ENCODE results near the gene C2orf72.

Gene C2orf72

GRCh38 chr2:231037202-231037730 is at the start of gene C2orf72:
TSS of gene C2orf72 (plus strand) at chr2:231037523. CDS start at chr2:231037566, 43 bp downstream.
- Histone ChIP-seq H3F3A (ENCODE audit: low read depth) (no peaks in the 10 kb centered on the region), H3K9me2 (replicated peaks; ENCODE audit: low read depth, low read length) (no peaks in the 10 kb centered on the region), H3K4me1 (ENCODE audit: insufficient read depth, low read length, poor library complexity, severe bottlenecking) (no peaks in the 10 kb centered on the region), H3K4me3 (ENCODE audit: low read length, poor library complexity, severe bottlenecking) (no peak within 1 kb of the TSS), H3K79me2 (ENCODE audit: insufficient read depth, low read length) (no peaks in the 10 kb centered on the region), H3K9ac (ENCODE audit: low read depth, low read length, poor library complexity, severe bottlenecking) (no peak within 1 kb of the TSS), H3K27me3 (ENCODE audit: insufficient read depth, low read length, poor library complexity, severe bottlenecking) (no peaks in the 10 kb centered on the region), H4K20me1 (ENCODE audit: insufficient read depth, low read length, poor library complexity, severe bottlenecking) (no peaks in the 10 kb centered on the region), H2AFZ (ENCODE audit: low read length) (no peak within 1 kb of the TSS), H3K4me2 (ENCODE audit: low read depth, low read length, poor library complexity, severe bottlenecking) (no peak within 1 kb of the TSS), H3K36me3 (ENCODE audit: insufficient read depth, low read length) (no peaks in the 10 kb centered on the region), H3K9me3 (ENCODE audit: insufficient read depth, low read depth, low read length) (no peaks in the 10 kb centered on the region)
- no peak for TF ChIP-seq EZH2phosphoT487 (IDR thresholded peaks at IDR 0.05; ENCODE audit: borderline replicate concordance)
- TF ChIP-seq, protein P1, sequence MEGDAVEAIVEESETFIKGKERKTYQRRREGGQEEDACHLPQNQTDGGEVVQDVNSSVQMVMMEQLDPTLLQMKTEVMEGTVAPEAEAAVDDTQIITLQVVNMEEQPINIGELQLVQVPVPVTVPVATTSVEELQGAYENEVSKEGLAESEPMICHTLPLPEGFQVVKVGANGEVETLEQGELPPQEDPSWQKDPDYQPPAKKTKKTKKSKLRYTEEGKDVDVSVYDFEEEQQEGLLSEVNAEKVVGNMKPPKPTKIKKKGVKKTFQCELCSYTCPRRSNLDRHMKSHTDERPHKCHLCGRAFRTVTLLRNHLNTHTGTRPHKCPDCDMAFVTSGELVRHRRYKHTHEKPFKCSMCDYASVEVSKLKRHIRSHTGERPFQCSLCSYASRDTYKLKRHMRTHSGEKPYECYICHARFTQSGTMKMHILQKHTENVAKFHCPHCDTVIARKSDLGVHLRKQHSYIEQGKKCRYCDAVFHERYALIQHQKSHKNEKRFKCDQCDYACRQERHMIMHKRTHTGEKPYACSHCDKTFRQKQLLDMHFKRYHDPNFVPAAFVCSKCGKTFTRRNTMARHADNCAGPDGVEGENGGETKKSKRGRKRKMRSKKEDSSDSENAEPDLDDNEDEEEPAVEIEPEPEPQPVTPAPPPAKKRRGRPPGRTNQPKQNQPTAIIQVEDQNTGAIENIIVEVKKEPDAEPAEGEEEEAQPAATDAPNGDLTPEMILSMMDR (conservative IDR thresholded peaks at IDR 0.05; ENCODE audit: low read length), result no peak

GRCh38 chr2:230989731-230990130 is 47.6 kb upstream of the C2orf72 start:
- no peak overlapping the region for H3K4me2 ChIP-seq (ENCODE audit: low read depth, low read length, poor library complexity, severe bottlenecking)
- no peak overlapping the region for H3K4me3 ChIP-seq (ENCODE audit: low read length, poor library complexity, severe bottlenecking)
- H3K9me3 ChIP-seq (ENCODE audit: insufficient read depth, low read depth, low read length), result no peaks in the 10 kb centered on the region
- no peaks in the 10 kb centered on the region for H3K9me2 ChIP-seq (replicated peaks; ENCODE audit: low read depth, low read length)
- no peak for TF ChIP-seq EZH2phosphoT487 (IDR thresholded peaks at IDR 0.05; ENCODE audit: borderline replicate concordance)
- TF ChIP-seq, protein P1 (conservative IDR thresholded peaks at IDR 0.05; ENCODE audit: low read length), result no peak
- H3K27me3 ChIP-seq (ENCODE audit: insufficient read depth, low read length, poor library complexity, severe bottlenecking), result no peaks in the 10 kb centered on the region
- H2AFZ ChIP-seq (ENCODE audit: low read length), result no peak overlapping the region
- H4K20me1 ChIP-seq (ENCODE audit: insufficient read depth, low read length, poor library complexity, severe bottlenecking), result no peaks in the 10 kb centered on the region
- H3K9ac ChIP-seq (ENCODE audit: low read depth, low read length, poor library complexity, severe bottlenecking), result no peak overlapping the region
- H3K79me2 ChIP-seq (ENCODE audit: insufficient read depth, low read length), result no peaks in the 10 kb centered on the region
- no peaks in the 10 kb centered on the region for H3K36me3 ChIP-seq (ENCODE audit: insufficient read depth, low read length)
- H3K4me1 ChIP-seq (ENCODE audit: insufficient read depth, low read length, poor library complexity, severe bottlenecking), result peaks cover 4% of the 10 kb centered on the region
- H3F3A ChIP-seq (ENCODE audit: low read depth), result no peaks in the 10 kb centered on the region

DNA sequence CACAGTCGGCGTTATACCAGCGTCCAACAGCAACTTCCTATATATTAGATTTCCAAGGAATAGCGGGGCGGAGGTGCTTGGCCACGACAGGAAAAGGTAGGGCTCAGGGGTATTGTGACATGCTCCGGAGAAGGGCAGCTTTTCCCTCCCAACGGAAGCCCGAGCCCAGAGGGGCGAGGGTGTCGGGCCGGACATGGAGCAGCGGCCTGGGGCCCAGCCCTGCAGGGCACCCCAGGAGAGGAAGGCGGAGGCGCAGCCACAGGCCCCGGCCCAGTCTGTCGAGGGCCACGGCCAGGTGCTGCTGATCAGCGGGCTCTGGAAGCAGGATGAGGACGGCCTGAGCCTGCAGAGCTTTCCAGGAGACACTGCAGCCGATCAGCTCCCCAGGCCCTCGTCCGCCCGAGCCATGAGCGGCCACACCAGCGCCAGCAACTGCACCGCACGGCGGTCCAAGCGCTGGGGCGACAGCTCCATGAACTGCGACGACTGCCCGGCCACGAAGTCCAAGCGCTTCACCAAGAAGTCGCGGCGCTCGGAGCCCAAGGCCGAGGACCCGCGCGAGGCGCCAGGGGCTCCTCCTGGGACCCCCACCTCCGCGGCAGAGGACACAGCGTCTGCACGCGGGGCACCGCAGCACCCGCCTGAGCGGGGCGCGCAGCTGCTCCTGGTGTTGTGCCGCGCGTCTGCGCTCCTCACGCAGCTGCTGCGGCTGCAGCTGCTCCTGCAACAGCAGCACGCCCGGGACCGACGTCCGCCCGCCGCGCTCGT is 47.0 kb upstream of the C2orf72 start:
- no peaks in the 10 kb centered on the region for H3K27me3 ChIP-seq (ENCODE audit: insufficient read depth, low read length, poor library complexity, severe bottlenecking)
- H3K9me2 ChIP-seq (replicated peaks; ENCODE audit: low read depth, low read length), result no peaks in the 10 kb centered on the region
- no peaks in the 10 kb centered on the region for H4K20me1 ChIP-seq (ENCODE audit: insufficient read depth, low read length, poor library complexity, severe bottlenecking)
- peaks cover 4% of the 10 kb centered on the region for H3K4me1 ChIP-seq (ENCODE audit: insufficient read depth, low read length, poor library complexity, severe bottlenecking)
- H3K36me3 ChIP-seq (ENCODE audit: insufficient read depth, low read length), result no peaks in the 10 kb centered on the region
- H3K9me3 ChIP-seq (ENCODE audit: insufficient read depth, low read depth, low read length), result no peaks in the 10 kb centered on the region
- no peak overlapping the region for H3K4me2 ChIP-seq (ENCODE audit: low read depth, low read length, poor library complexity, severe bottlenecking)
- H3K4me3 ChIP-seq (ENCODE audit: low read length, poor library complexity, severe bottlenecking), result no peak overlapping the region
- TF ChIP-seq, protein P1 (conservative IDR thresholded peaks at IDR 0.05; ENCODE audit: low read length), result no peak
- TF ChIP-seq EZH2phosphoT487 (IDR thresholded peaks at IDR 0.05; ENCODE audit: borderline replicate concordance), result no peak
- H3K79me2 ChIP-seq (ENCODE audit: insufficient read depth, low read length), result no peaks in the 10 kb centered on the region
- H3K9ac ChIP-seq (ENCODE audit: low read depth, low read length, poor library complexity, severe bottlenecking), result no peak overlapping the region
- no peaks in the 10 kb centered on the region for H3F3A ChIP-seq (ENCODE audit: low read depth)
- no peak overlapping the region for H2AFZ ChIP-seq (ENCODE audit: low read length)
